ENCODE data around the gene VASP. TPM values are rescaled to one million over a fixed set of nuclear protein-coding genes. Genes with fewer than 3 reads are reported as not detected.

Gene VASP
- total and polyA plus RNA-seq, 9 of the 15 experiments (the other 6 are each of a cell fraction or from before 2014, with no cell fraction given), result 16.7 to 261 (median 112) TPM

DNA sequence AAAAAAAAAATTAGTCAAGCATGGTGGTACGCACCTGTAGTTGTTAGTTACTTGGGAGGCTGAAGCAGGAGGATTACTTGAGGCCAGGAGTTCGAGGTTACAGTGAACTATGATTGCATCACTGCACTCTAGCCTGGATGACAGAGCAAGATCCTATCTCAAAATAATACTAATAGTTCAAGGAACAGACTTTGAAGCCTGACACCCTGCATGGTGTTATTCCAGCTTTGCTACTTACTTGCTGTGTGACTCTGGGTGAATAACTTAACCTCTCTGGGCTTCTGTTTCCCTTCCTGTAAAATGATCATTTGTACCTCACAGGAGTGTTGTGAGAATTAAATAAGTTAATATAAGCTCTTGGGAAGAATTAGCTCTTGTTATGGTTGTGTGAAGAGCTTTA lies 43.0 kb upstream of the VASP start:
- 23% methylated on average over 2 of the region's 2 CpGs for WGBS (ENCODE audit: insufficient coverage, low coverage, missing lambda C conversion rate)
- no peaks in the 10 kb centered on the region for H3K27me3 ChIP-seq (ENCODE audit: control insufficient read depth in 2 of 2, insufficient read depth in 2 of 2, low read length in 2 of 2)
- ATAC-seq (no peak), FAIRE-seq (peak; percentile 37), DNase-seq (ENCODE audit: extremely low read depth in 1 of 4, low spot score in 3 of 4) (no peak)
- H3K27ac ChIP-seq (ENCODE audit: extremely low read depth, low read depth, low read length), result no peak overlapping the region
- no TSS peak for BruUV-seq (replicated peaks)
- H3K9ac ChIP-seq (ENCODE audit: insufficient read depth in 1 of 2, low read depth in 2 of 2, low read length in 2 of 2), result no peak overlapping the region
- intact Hi-C loops (cut with micrococcal nuclease), result no loop called here
- H3K36me3 ChIP-seq (ENCODE audit: control insufficient read depth, insufficient read depth, low read length), result no peaks in the 10 kb centered on the region
- TF ChIP-seq ATF7 (IDR thresholded peaks at IDR 0.05) (peak; percentile 15; the same call in 1 of the 2 replicates), KDM1A (IDR thresholded peaks at IDR 0.05) (peak; percentile 80 to 88), BRD9 (IDR thresholded peaks at IDR 0.05; ENCODE audit: low read depth, partially characterized antibody) (peak; percentile 38), ATF3 (IDR thresholded peaks at IDR 0.05) (peak; percentile 78), ATF3 (CRISPR knock-in tag; conservative IDR thresholded peaks at IDR 0.05) (no peak), SMARCA5 (IDR thresholded peaks at IDR 0.05) (peak; percentile 87; the same call in 1 of the 2 replicates), NUFIP1 (IDR thresholded peaks at IDR 0.05; ENCODE audit: partially characterized antibody) (no peak), RBM25 (IDR thresholded peaks at IDR 0.05; ENCODE audit: low read depth, low read length, severe bottlenecking) (peak; percentile 98), CHD4 (IDR thresholded peaks at IDR 0.05; ENCODE audit: insufficient read depth, insufficient replicate concordance, low read depth, low read length, poor library complexity, severe bottlenecking) (peak; percentile 39), ZFP36 (IDR thresholded peaks at IDR 0.05; ENCODE audit: low read depth, low read length, partially characterized antibody) (peak; percentile 90), C11orf30 (IDR thresholded peaks at IDR 0.05; ENCODE audit: low read depth) (no peak), NFE2 (IDR thresholded peaks at IDR 0.05; ENCODE audit: low read depth) (0 out of 2 replicates have a peak, but pooled peaks have one; percentile 19), MTA1 (IDR thresholded peaks at IDR 0.05; ENCODE audit: borderline replicate concordance) (0 out of 2 replicates have a peak, but pooled peaks have one; percentile 0), CBX1 (IDR thresholded peaks at IDR 0.05; ENCODE audit: low read depth) (no peak), CEBPG (CRISPR knock-in tag; IDR thresholded peaks at IDR 0.05) (peak; percentile 68; the same call in 1 of the 2 replicates), CEBPG (tag; conservative IDR thresholded peaks at IDR 0.05 in 1 of 2, IDR thresholded peaks at IDR 0.05 in 1 of 2) (peak; percentile 58 to 70; a peak in 3 of 4 replicates), GABPB1 (CRISPR knock-in tag; IDR thresholded peaks at IDR 0.05) (0 out of 2 replicates have a peak, but pooled peaks have one; percentile 24), ZNF263 (CRISPR knock-in tag; IDR thresholded peaks at IDR 0.05; ENCODE audit: borderline replicate concordance) (no peak), BCOR (IDR thresholded peaks at IDR 0.05) (peak; percentile 98), HDAC2 (IDR thresholded peaks at IDR 0.05) (peak; percentile 75; the same call in 1 of the 2 replicates), PTBP1 (IDR thresholded peaks at IDR 0.05; ENCODE audit: low read depth, low read length) (0 out of 2 replicates have a peak, but pooled peaks have one; percentile 20), PURB (CRISPR knock-in tag; IDR thresholded peaks at IDR 0.05; ENCODE audit: low read depth) (no peak), TRIM24 (IDR thresholded peaks at IDR 0.05) (peak in 1 of 2 experiments; percentile 34; a peak in 2 of 4 replicates), ADNP (tag; IDR thresholded peaks at IDR 0.05) (peak; percentile 90), DACH1 (IDR thresholded peaks at IDR 0.05; ENCODE audit: partially characterized antibody) (peak; percentile 21), NBN (IDR thresholded peaks at IDR 0.05; ENCODE audit: low read depth) (0 out of 2 replicates have a peak, but pooled peaks have one; percentile 9), CEBPB (tag; IDR thresholded peaks at IDR 0.05) (peak; percentile 76)
- no peaks in the 10 kb centered on the region for H4K20me1 ChIP-seq (replicated peaks; ENCODE audit: control insufficient read depth, insufficient read depth, low read length)
- ChIA-PET CTCF (ENCODE audit: low intra/inter-chr PET ratio) (interaction anchor here (0.7 to 1.5 kb wide), 2 partner anchors 25 to 109 kb away, joined by 3 to 5 read pairs; no protein-coding TSS in a partner anchor), POLR2A (no interaction called here)
- no peaks in the 10 kb centered on the region for H3K9me3 ChIP-seq (replicated peaks; ENCODE audit: control insufficient read depth, insufficient read depth, low read depth, low read length)
- H3K4me2 ChIP-seq (ENCODE audit: insufficient read depth, low read length), result no peak overlapping the region
- no peak overlapping the region for H2AFZ ChIP-seq (ENCODE audit: low read depth, low read length)
- in situ Hi-C loops (cut with MboI), result no loop called here
- H3K4me3 ChIP-seq, result no peak overlapping the region
- H3K79me2 ChIP-seq (ENCODE audit: control insufficient read depth, insufficient read depth, low read length), result no peaks in the 10 kb centered on the region
- H3K9me1 ChIP-seq (ENCODE audit: control insufficient read depth, insufficient read depth, low read length), result no peaks in the 10 kb centered on the region
- peaks cover 11 to 27% of the 10 kb centered on the region in 2 experiments; a peak in 4 of 5 replicates for H3K4me1 ChIP-seq (replicated peaks in 1 of 2; ENCODE audit: control insufficient read depth in 2 of 2, insufficient read depth in 2 of 2, low read length in 2 of 2)

All from K562 (cell line).